ENCODE data around the gene C11orf68.

The C11orf68 gene

GRCh38 chr11:65947603-65948125 is 28.8 kb upstream of the C11orf68 start:
- no peak for DNase-seq (ENCODE audit: low read depth)
- no peak overlapping the region for H3K4me3 ChIP-seq (ENCODE audit: low read depth, low read length)
- TF ChIP-seq CTCF (IDR thresholded peaks at IDR 0.05; ENCODE audit: insufficient read depth, low read depth, low read length, missing control alignments): no peak

GRCh38 chr11:65947133-65947532 is 28.3 kb upstream of the C11orf68 start:
- no peak for TF ChIP-seq CTCF (IDR thresholded peaks at IDR 0.05; ENCODE audit: insufficient read depth, low read depth, low read length, missing control alignments)

GRCh38 chr11:65946655-65947054 is 27.8 kb upstream of the C11orf68 start:
- no peak overlapping the region for H3K4me3 ChIP-seq (ENCODE audit: low read depth, low read length)
- no peak for TF ChIP-seq CTCF (IDR thresholded peaks at IDR 0.05; ENCODE audit: insufficient read depth, low read depth, low read length, missing control alignments)
- no peak for DNase-seq (ENCODE audit: low read depth)

More at GRCh38 chr11:65947133-65947532, 28.3 kb upstream of the C11orf68 start:
- no peak overlapping the region for H3K4me3 ChIP-seq (ENCODE audit: low read depth, low read length)
- DNase-seq (ENCODE audit: low read depth): no peak

GRCh38 chr11:65945941-65946558 is 27.2 kb upstream of the C11orf68 start:
- TF ChIP-seq CTCF (IDR thresholded peaks at IDR 0.05; ENCODE audit: insufficient read depth, low read depth, low read length, missing control alignments): no peak
- no peak for DNase-seq (ENCODE audit: low read depth)
- no peak overlapping the region for H3K4me3 ChIP-seq (ENCODE audit: low read depth, low read length)

- no peak within 1 kb of the TSS for H3K4me3 ChIP-seq (ENCODE audit: low read depth, low read length)
- no peak for DNase-seq (ENCODE audit: low read depth)
- no peak for TF ChIP-seq CTCF (IDR thresholded peaks at IDR 0.05; ENCODE audit: insufficient read depth, low read depth, low read length, missing control alignments)
These were observed 26.6 kb upstream of the C11orf68 start, which contains the start of gene TSGA10IP for GRCh38 chr11:65945430-65945911. TSGA10IP (plus strand) TSS chr11:65945480; CDS start chr11:65945676, 196 bp downstream.

GRCh38 chr11:65944767-65945166 is 25.9 kb upstream of the C11orf68 start:
- TF ChIP-seq CTCF (IDR thresholded peaks at IDR 0.05; ENCODE audit: insufficient read depth, low read depth, low read length, missing control alignments): no peak
- H3K4me3 ChIP-seq (ENCODE audit: low read depth, low read length): no peak overlapping the region
- no peak for DNase-seq (ENCODE audit: low read depth)
